ENCODE results near the gene SHISA9.

- TF ChIP-seq CTCF (conservative IDR thresholded peaks at IDR 0.05; ENCODE audit: low read length) (no peak), EZH2phosphoT487 (IDR thresholded peaks at IDR 0.05; ENCODE audit: borderline replicate concordance, low read depth, low read length) (no peak)
Measured at GRCh38 chr16:12930881-12931280, 29.5 kb downstream of the SHISA9 start.
